A549 (cell line): Measurements from ENCODE around the gene JAM3. TPM values are rescaled to one million over a fixed set of nuclear protein-coding genes. Genes with fewer than 3 reads are reported as not detected.
"Not testable (repeated sequence)": the region's sequence is repeated elsewhere in the genome, so short reads cannot be mapped to it uniquely, and the experiment has no call there.

Experiments used
- ATAC-seq, 2 experiments: fragments of 200-7000 bp in 1 of 2; fragments of >200 bp in 1 of 2; cut with Nextera tagmentation in 1 of 2; cut with Tn5 transposase in 1 of 2; 3 replicates each; pipeline versions ENCODE4 v1.8.0 to v1.9.1; 2018 to 2020; ENCODE audit warnings: mild to moderate bottlenecking in 1 of 2, moderate library complexity in 1 of 2
- CTCF ChIA-PET: fragments of 300-600 bp; sonication (Branson Sonifier 250); formaldehyde crosslinking; extraction: SDS; loops from one replicate; lab custom pipeline; 2021; ENCODE audit warnings: antibody characterized with exemption, inconsistent platforms; lab: Yijun Ruan, JAX
- POLR2A ChIA-PET: fragments of 350-600 bp; formaldehyde crosslinking; extraction: SDS; loops from one replicate; lab custom pipeline; 2021; ENCODE audit warnings: antibody characterized with exemption, inconsistent platforms; lab: Yijun Ruan, JAX
- DNase-seq, 2 experiments: peaks; one replicate each; pipeline versions ENCODE4 v3.0.0 to v3.0.0-alpha.2; 2011 to 2016; ENCODE audit warnings: low read depth in 1 of 2, low spot score in 1 of 2
- FAIRE-seq: peaks from 2 replicates; lab custom pipeline; 2011; peaks lifted over from hg19 to GRCh38; lab: Jason Lieb, UNC
- H3K27ac ChIP-seq, 2 experiments: fragments of >200 bp; sonication (Bioruptor Twin); formaldehyde crosslinking; 3 replicates each; pipeline ENCODE4 v1.5.1; 2016 to 2017
- H3K4me1 ChIP-seq: fragments of >200 bp; sonication (Bioruptor Twin); formaldehyde crosslinking; 3 replicates; pipeline ENCODE4 v1.6.1; 2016
- H3K4me2 ChIP-seq: fragments of >200 bp; sonication (Bioruptor Twin); formaldehyde crosslinking; 3 replicates; pipeline ENCODE4 v1.6.1; 2016
- H3K4me3 ChIP-seq: fragments of >200 bp; sonication (Bioruptor Twin); formaldehyde crosslinking; 3 replicates; pipeline ENCODE4 v1.5.1; 2016
- H3K9me3 ChIP-seq: fragments of >200 bp; sonication (Bioruptor Twin); formaldehyde crosslinking; 3 replicates; pipeline ENCODE4 v1.6.1; 2016
- BHLHE40 ChIP-seq: IDR thresholded peaks from 2 replicates; pipeline ENCODE4 v1.6.1; 2012; ENCODE audit warnings: low read depth, low read length, inconsistent platforms
- CBX8 ChIP-seq: fragments of 200-600 bp; sonication (generic); IDR thresholded peaks from 2 replicates; pipeline ENCODE4 v1.6.1; 2016
- EHMT2 ChIP-seq: fragments of 200-600 bp; sonication (generic); IDR thresholded peaks from 2 replicates; pipeline ENCODE4 v1.6.1; 2016; ENCODE audit warnings: antibody characterized with exemption, low read depth, mild to moderate bottlenecking, moderate library complexity
- EP300 ChIP-seq, 2 experiments: fragments of >200 bp; sonication (Bioruptor Twin); formaldehyde crosslinking; IDR thresholded peaks; 2 replicates in 1 of 2; 3 replicates in 1 of 2; pipeline ENCODE4 v1.6.1; 2016 to 2017
- ESRRA ChIP-seq: fragments of 150-350 bp; IDR thresholded peaks from 2 replicates; pipeline ENCODE4 v1.6.1; 2014; ENCODE audit warnings: mild to moderate bottlenecking, low read length, borderline replicate concordance
- FOSL2 ChIP-seq, 2 experiments: fragments of 450-650 bp in 1 of 2; fragments of >200 bp in 1 of 2; sonication (Bioruptor Twin) in 1 of 2; formaldehyde crosslinking; IDR thresholded peaks; 2 replicates each; pipeline versions ENCODE4 v1.5.0 to v1.6.1; 2016 to 2020; ENCODE audit warnings: mild to moderate bottlenecking in 1 of 2, moderate library complexity in 1 of 2
- GATA3 ChIP-seq: IDR thresholded peaks from 2 replicates; pipeline ENCODE4 v1.6.1; 2012; ENCODE audit warnings: borderline replicate concordance
- HDAC2 ChIP-seq: fragments of 200-600 bp; sonication (generic); IDR thresholded peaks from 2 replicates; pipeline ENCODE4 v1.6.1; 2016
- HOXB5 ChIP-seq: fragments of 250-450 bp; sonication (Bioruptor Pico); IDR thresholded peaks from 2 replicates; pipeline ENCODE4 v1.5.0; 2020; ENCODE audit warnings: mild to moderate bottlenecking, moderate library complexity
- MAZ ChIP-seq: fragments of 150-350 bp; IDR thresholded peaks from 2 replicates; pipeline ENCODE4 v1.6.1; 2014; ENCODE audit warnings: antibody characterized with exemption, low read depth, low read length, borderline replicate concordance
- NFE2L2 ChIP-seq: fragments of 150-350 bp; conservative IDR thresholded peaks from 2 replicates; pipeline ENCODE4 v1.6.1; 2014; ENCODE audit warnings: low read length
- NPAS2 ChIP-seq: fragments of 250-450 bp; sonication (Bioruptor Pico); IDR thresholded peaks from 2 replicates; pipeline ENCODE4 v1.8.0; 2022; ENCODE audit warnings: mild to moderate bottlenecking, moderate library complexity, borderline replicate concordance
- PHF8 ChIP-seq: fragments of 200-600 bp; sonication (generic); IDR thresholded peaks from 2 replicates; pipeline ENCODE4 v1.6.1; 2016; ENCODE audit warnings: low read depth, mild to moderate bottlenecking, antibody characterized with exemption, moderate library complexity, borderline replicate concordance
- POLR2A ChIP-seq: IDR thresholded peaks from 2 replicates; pipeline ENCODE4 v1.6.1; 2012; ENCODE audit warnings: mild to moderate bottlenecking, low read length
- POLR2AphosphoS2 ChIP-seq: conservative IDR thresholded peaks from 2 replicates; pipeline ENCODE4 v1.6.1; 2012; ENCODE audit warnings: low read length, improper control_type of control experiment, inconsistent platforms
- SMC3 ChIP-seq: fragments of >200 bp; sonication (Bioruptor Twin); formaldehyde crosslinking; IDR thresholded peaks from 3 replicates; pipeline ENCODE4 v1.6.1; 2018; ENCODE audit warnings: inconsistent platforms
- SREBF2 ChIP-seq: fragments of 450-650 bp; IDR thresholded peaks from 2 replicates; pipeline ENCODE4 v1.6.1; 2014; ENCODE audit warnings: mild to moderate bottlenecking, moderate library complexity
- TFCP2L1 ChIP-seq: fragments of 250-450 bp; sonication (Bioruptor Pico); IDR thresholded peaks from 2 replicates; pipeline ENCODE4 v1.5.0; 2021; ENCODE audit warnings: mild to moderate bottlenecking
- ZNF302 ChIP-seq: fragments of 250-450 bp; sonication (Bioruptor Pico); IDR thresholded peaks from 2 replicates; pipeline ENCODE4 v1.9.0; 2021; ENCODE audit warnings: inconsistent platforms, mild to moderate bottlenecking, moderate library complexity
- ZSCAN20 ChIP-seq: fragments of 250-450 bp; sonication (Bioruptor Pico); IDR thresholded peaks from 2 replicates; pipeline ENCODE4 v1.8.0; 2022; ENCODE audit warnings: mild to moderate bottlenecking, moderate library complexity
- WGBS: methylation state at CpG from one replicate; pipeline ENCODE4 v1.1.6; 2017; ENCODE audit errors: missing lambda C conversion rate; 5-methylcytosine and 5-hydroxymethylcytosine counted together
- polyA plus RNA-seq, 4 experiments: library from polyadenylated mRNA; depleted of rRNA in 3 of 4; stranded (reverse); fragments of >200 nt; fragmentation: RNase III in 1 of 4; extraction: RNeasy Plus Mini Kit Qiagen cat#74134 plus additional on column Dnase treatment in 1 of 4; gene quantifications; 2 replicates in 3 of 4; 3 replicates in 1 of 4; pipeline ENCODE4 v1.2.3, GENCODE V29; 2011 to 2017
- TF ChIP-seq, protein P1 (sequence below): IDR thresholded peaks from 2 replicates; pipeline ENCODE4 v1.6.1; 2012
- TF ChIP-seq, protein P2 (sequence below): fragments of >200 bp; sonication (Bioruptor Twin); formaldehyde crosslinking; IDR thresholded peaks from 3 replicates; pipeline ENCODE4 v1.5.1; 2016
- TF ChIP-seq, protein P3 (sequence below): fragments of >200 bp; sonication (Bioruptor Twin); formaldehyde crosslinking; IDR thresholded peaks from 2 replicates; pipeline ENCODE4 v1.6.1; 2016
- TF ChIP-seq, protein P4 (sequence below): IDR thresholded peaks from 2 replicates; pipeline ENCODE4 v1.6.1; 2012
- TF ChIP-seq, protein P5 (sequence below): fragments of 250-450 bp; sonication (Bioruptor Pico); IDR thresholded peaks from 2 replicates; pipeline ENCODE4 v1.5.0; 2020; ENCODE audit warnings: low read depth, mild to moderate bottlenecking, moderate library complexity

Gene JAM3
- polyA plus RNA-seq, 2 of the 4 experiments (the other 2 are of a cell fraction), result 4.0 to 5.2 TPM

DNA sequence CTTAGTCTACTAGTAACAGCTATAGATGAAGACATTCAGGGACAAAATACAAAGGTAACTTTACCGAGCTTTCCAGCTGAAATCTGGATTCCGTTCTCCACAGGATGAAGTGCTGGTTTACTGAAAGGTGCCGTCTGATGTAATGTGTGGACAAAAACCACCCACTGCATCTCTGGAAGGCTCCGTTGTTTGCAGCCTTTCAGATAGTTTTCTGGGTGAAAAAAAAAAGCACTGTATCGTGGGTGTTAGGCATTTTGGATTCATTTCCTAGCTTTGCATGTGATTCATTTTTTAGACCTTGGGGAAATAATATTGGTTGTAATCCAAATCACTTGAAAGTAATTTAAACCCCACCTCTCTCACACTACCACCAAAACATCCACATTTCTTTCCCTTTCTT lies 10.4 kb downstream of the JAM3 start:
- no peak overlapping the region for H3K27ac ChIP-seq
- no peak for ATAC-seq
- ChIA-PET POLR2A (no interaction called here), CTCF (no interaction called here)
- H3K4me1 ChIP-seq, result no peaks in the 10 kb centered on the region
- 42% methylated on average over 5 of the region's 5 CpGs for WGBS
- FAIRE-seq, result no peak
- H3K4me2 ChIP-seq, result no peak overlapping the region
- 0 out of 3 replicates have a peak, but pooled peaks cover 3% of the 10 kb centered on the region for H3K9me3 ChIP-seq
- H3K4me3 ChIP-seq, result no peak overlapping the region
- TF ChIP-seq EP300 (IDR thresholded peaks at IDR 0.05) (no peak), GATA3 (no peak), ESRRA (no peak), PHF8 (no peak), POLR2A (no peak), SMC3 (no peak), TFCP2L1 (CRISPR knock-in tag) (no peak), NPAS2 (CRISPR knock-in tag) (no peak), MAZ (no peak), SREBF2 (no peak), BHLHE40 (no peak), CBX8 (no peak), HDAC2 (no peak)
- TF ChIP-seq, protein P1, sequence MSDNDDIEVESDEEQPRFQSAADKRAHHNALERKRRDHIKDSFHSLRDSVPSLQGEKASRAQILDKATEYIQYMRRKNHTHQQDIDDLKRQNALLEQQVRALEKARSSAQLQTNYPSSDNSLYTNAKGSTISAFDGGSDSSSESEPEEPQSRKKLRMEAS, result no peak
- TF ChIP-seq, protein P2, sequence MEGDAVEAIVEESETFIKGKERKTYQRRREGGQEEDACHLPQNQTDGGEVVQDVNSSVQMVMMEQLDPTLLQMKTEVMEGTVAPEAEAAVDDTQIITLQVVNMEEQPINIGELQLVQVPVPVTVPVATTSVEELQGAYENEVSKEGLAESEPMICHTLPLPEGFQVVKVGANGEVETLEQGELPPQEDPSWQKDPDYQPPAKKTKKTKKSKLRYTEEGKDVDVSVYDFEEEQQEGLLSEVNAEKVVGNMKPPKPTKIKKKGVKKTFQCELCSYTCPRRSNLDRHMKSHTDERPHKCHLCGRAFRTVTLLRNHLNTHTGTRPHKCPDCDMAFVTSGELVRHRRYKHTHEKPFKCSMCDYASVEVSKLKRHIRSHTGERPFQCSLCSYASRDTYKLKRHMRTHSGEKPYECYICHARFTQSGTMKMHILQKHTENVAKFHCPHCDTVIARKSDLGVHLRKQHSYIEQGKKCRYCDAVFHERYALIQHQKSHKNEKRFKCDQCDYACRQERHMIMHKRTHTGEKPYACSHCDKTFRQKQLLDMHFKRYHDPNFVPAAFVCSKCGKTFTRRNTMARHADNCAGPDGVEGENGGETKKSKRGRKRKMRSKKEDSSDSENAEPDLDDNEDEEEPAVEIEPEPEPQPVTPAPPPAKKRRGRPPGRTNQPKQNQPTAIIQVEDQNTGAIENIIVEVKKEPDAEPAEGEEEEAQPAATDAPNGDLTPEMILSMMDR, result no peak
- DNase-seq, result no peak

DNA sequence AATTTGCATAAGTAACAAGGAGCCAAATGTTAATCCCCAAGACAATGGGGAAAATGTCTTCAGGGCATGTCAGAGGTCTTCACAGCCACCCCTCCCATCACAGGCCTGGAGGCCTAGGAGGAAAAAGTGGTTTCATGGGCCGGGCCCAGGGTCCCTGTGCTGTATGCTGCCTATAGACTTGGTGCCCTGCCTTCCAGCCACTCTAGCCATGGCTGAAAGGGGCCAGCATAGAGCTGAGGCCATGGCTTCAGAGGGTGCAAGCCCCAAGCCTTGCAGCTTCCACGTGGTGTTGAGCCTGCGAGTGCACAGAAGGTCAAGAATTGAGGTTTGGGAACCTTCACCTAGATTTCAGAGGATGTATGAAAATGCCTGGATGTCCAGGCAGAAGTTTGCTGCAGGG lies 12.4 kb downstream of the JAM3 start:
- FAIRE-seq, H3K4me3 ChIP-seq, DNase-seq, CTCF ChIA-PET, H3K9me3 ChIP-seq, H3K4me2 ChIP-seq, H3K4me1 ChIP-seq, H3K27ac ChIP-seq, ATAC-seq, POLR2A ChIA-PET: not testable (repeated sequence)
- WGBS, result 21% methylated on average over 3 of the region's 3 CpGs

DNA sequence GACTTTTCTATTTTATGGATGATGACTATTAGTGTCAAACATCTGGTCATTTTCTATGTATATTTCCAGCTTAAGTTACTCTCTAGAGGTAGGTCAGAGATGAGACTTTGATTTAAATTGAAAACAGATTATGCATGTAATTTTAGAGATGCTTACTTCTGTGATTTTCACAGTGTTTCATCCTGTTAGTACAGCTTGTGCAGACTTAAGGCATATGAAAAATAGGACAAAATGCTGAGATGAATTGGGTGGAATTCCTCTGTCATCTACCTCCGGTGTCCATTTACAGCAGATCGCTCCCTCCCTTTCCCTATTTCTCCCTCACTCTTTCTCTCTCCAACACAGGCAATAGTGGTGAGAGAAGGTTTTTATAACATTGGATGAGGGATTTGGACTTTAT lies 14.1 kb downstream of the JAM3 start:
- 12% methylated on average over 2 of the region's 2 CpGs for WGBS
- ChIA-PET CTCF (no interaction called here), POLR2A (no interaction called here)
- no peak for FAIRE-seq
- TF ChIP-seq, protein P2, result no peak
- TF ChIP-seq ZSCAN20 (CRISPR knock-in tag) (no peak), FOSL2 (IDR thresholded peaks at IDR 0.05) (no peak), FOSL2 (CRISPR knock-in tag; IDR thresholded peaks at IDR 0.05) (no peak), NFE2L2 (no peak), HOXB5 (CRISPR knock-in tag) (no peak), EHMT2 (no peak), MAZ (no peak), POLR2AphosphoS2 (no peak), SMC3 (no peak), ZNF302 (CRISPR knock-in tag) (no peak)
- TF ChIP-seq, protein P3, sequence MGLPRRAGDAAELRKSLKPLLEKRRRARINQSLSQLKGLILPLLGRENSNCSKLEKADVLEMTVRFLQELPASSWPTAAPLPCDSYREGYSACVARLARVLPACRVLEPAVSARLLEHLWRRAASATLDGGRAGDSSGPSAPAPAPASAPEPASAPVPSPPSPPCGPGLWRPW, result no peak
- TF ChIP-seq, protein P4, sequence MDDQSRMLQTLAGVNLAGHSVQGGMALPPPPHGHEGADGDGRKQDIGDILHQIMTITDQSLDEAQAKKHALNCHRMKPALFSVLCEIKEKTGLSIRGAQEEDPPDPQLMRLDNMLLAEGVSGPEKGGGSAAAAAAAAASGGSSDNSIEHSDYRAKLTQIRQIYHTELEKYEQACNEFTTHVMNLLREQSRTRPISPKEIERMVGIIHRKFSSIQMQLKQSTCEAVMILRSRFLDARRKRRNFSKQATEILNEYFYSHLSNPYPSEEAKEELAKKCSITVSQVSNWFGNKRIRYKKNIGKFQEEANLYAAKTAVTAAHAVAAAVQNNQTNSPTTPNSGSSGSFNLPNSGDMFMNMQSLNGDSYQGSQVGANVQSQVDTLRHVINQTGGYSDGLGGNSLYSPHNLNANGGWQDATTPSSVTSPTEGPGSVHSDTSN, result no peak
- TF ChIP-seq, protein P5, sequence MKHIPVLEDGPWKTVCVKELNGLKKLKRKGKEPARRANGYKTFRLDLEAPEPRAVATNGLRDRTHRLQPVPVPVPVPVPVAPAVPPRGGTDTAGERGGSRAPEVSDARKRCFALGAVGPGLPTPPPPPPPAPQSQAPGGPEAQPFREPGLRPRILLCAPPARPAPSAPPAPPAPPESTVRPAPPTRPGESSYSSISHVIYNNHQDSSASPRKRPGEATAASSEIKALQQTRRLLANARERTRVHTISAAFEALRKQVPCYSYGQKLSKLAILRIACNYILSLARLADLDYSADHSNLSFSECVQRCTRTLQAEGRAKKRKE (CRISPR knock-in tag), result no peak
- no peak for ATAC-seq
- H3K27ac ChIP-seq, result no peak overlapping the region
- H3K9me3 ChIP-seq, result 0 out of 3 replicates have a peak, but pooled peaks cover 3% of the 10 kb centered on the region
- DNase-seq, result no peak
- H3K4me3 ChIP-seq, result no peak overlapping the region
- H3K4me1 ChIP-seq, result no peaks in the 10 kb centered on the region
- H3K4me2 ChIP-seq, result no peak overlapping the region
